SHP77 treated with DMSO at 0.1 percent for 48 hours (cell line): ENCODE measurements around the gene ERFL.

ENCODE experiments used
- DNase-seq: peaks from one replicate; lab custom pipeline; 2025; lab: John Stamatoyannopoulos, UW

The ERFL gene

GRCh38 chr19:41859213-41859617, 69.0 kb downstream of the ERFL start:
- DNase-seq, result no peak
